Activated CD8-positive, alpha-beta memory T cell treated with anti-CD3 and anti-CD28 coated beads, Interleukin-2, amount 50 U/mL, for 24 hours (primary cell): ENCODE results near the gene PIH1D1.
A peak's percentile ranks its signal among the peaks of the same experiment; 100 is the strongest.
"Not testable (repeated sequence)": the region's sequence is repeated elsewhere in the genome, so short reads cannot be mapped to it uniquely, and the experiment has no call there.

Experiments used
- DNase-seq: peaks from one replicate; pipeline ENCODE4 v3.0.0-alpha.2; 2020; ENCODE audit errors: extremely low read depth

Gene PIH1D1

GRCh38 chr19:49456326-49456725, 4.7 kb upstream of the PIH1D1 start:
- DNase-seq: no peak

GRCh38 chr19:49455773-49456172, 4.2 kb upstream of the PIH1D1 start:
- DNase-seq: no peak

GRCh38 chr19:49453757-49454240, 2.2 kb upstream of the PIH1D1 start:
- DNase-seq: no peak

GRCh38 chr19:49453013-49453756, 1.6 kb upstream of the PIH1D1 start, which contains the start of gene ALDH16A1:
TSS of gene ALDH16A1 (plus strand) at chr19:49453225. CDS start at chr19:49453332, 107 bp downstream.
- DNase-seq: peak; percentile 93

GRCh38 chr19:49450405-49450804, 1.2 kb downstream of the PIH1D1 start:
- DNase-seq: no peak

- no peak for DNase-seq
Observed at GRCh38 chr19:49448432-49448786, 3.2 kb downstream of the PIH1D1 start.

GRCh38 chr19:49447485-49448431, 3.9 kb downstream of the PIH1D1 start:
- no peak for DNase-seq

GRCh38 chr19:49445997-49446396, 5.6 kb downstream of the PIH1D1 start:
- DNase-seq: no peak

- DNase-seq: not testable (repeated sequence)
Observed at GRCh38 chr19:49444100-49444700, 7.4 kb downstream of the PIH1D1 start.

- peak; percentile 86 for DNase-seq
Observed at GRCh38 chr19:49443366-49444099, 8.1 kb downstream of the PIH1D1 start.

- no peak for DNase-seq
Observed at GRCh38 chr19:49442771-49443365, 8.7 kb downstream of the PIH1D1 start.

GRCh38 chr19:49442354-49442753, 9.3 kb downstream of the PIH1D1 start:
- DNase-seq: no peak

- DNase-seq: no peak
Observed at GRCh38 chr19:49441960-49442350, 9.7 kb downstream of the PIH1D1 start.

GRCh38 chr19:49441210-49441959, 10.2 kb downstream of the PIH1D1 start, which contains the start of gene SLC17A7:
TSS of gene SLC17A7 (minus strand) at chr19:49441527. CDS start at chr19:49441379, 148 bp downstream.
- no peak for DNase-seq

- DNase-seq: no peak
Observed at GRCh38 chr19:49440439-49441209, 11.0 kb downstream of the PIH1D1 start.

- DNase-seq: no peak
Observed at GRCh38 chr19:49439836-49440235, 11.8 kb downstream of the PIH1D1 start.

- no peak for DNase-seq
Observed at GRCh38 chr19:49438261-49438660, 13.4 kb downstream of the PIH1D1 start.

- DNase-seq: no peak
Observed at GRCh38 chr19:49437231-49437630, 14.4 kb downstream of the PIH1D1 start.

- DNase-seq: no peak
Observed at GRCh38 chr19:49436381-49437017, 15.1 kb downstream of the PIH1D1 start.
